ENCODE results near the gene MAPK7.
A peak's percentile ranks its signal among the peaks of the same experiment; 100 is the strongest.

Gene MAPK7

DNA sequence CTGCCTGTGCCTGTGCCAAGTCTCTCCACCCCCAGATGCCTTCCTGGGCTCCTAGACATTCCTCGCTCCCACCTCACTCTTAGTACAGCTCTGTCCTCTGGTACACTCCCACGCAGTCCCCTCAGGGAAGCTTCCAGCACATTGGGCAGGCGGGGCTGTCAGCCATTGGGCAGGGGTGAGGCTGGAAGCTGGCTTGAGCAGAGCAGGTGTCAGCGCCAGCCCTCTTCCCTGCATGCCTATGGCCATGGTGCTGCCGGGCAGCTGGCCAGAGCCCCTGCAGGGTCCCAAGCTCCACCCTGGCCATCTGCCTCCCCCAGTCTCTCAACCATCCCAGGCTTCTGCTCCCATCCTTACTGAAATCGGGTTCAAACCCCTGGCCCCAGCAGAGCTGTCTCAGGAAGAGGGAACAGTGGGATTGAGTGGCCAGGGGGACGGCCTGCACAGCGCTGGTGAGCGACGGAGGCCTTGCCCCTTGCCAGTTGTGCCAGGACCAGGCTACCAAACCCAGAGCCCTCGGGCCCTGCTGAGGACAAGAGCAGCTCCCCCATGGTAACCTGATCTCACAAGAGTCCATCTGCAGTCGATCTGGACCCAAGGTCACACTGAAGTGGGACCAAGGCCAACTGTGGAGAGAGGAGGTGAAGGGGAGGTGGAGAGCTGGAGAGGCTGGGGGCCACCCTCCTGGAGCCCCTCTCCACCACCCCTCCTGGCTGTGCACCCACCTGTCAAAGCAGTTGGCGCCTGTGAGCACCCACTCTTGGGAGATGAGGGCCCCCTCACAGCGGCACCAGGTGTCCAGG is 13.4 kb upstream of the MAPK7 start:
- no peak for DNase-seq

DNA sequence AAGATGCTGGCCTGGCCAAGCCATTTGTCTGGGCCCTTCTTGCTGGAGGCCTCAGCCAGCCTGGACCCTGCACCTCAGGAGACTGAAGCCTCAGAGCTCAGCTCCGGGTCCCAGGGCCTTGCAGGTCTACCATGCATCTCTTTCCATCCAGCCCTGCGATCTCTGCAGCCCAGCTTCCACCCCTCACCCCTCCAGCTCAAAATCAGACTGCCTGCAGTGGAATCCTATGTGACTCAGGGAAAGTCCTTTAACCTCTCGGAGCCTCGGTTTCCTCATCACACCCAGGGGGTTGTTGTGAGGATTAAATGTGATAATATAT is 12.8 kb upstream of the MAPK7 start:
- DNase-seq = no peak

DNA sequence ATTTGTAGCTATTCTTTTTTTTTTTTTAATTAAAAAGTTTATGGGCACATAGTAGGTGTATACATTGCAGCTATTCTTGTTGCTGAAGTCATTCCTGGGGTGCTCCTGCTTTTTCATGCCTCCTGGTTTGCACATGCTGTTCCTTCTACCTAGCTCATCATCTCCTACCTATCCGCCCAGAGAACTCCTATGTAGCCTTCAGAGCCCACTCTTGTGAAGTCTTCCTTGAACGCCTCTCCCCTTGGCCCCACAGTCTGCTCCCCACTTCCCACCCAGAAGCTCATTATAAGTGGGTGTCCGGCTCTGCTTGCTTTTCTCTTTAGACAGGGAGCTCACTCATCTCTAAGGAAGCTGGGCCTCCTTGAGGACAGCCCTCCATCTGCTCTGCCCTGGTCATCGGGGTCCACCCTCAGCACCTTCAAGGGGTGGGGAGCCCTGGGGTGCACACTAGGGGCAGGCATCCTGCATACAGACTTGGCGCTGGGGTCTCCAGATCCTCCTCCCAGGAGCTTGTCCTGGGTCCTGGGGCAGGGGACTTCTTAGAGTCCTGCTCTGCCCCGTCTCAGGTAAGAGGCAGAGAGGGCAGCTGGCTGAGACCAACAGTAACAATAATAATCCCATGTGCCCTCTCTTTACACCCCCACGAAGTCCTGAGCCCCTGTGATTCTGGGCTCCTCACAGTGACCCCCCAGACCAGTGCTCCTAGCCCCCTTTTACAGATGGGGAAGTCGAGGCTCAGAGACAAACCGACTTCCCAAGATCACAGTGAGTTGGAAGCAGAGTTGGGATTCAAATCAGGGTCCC is 12.3 kb upstream of the MAPK7 start:
- DNase-seq = no peak

DNA sequence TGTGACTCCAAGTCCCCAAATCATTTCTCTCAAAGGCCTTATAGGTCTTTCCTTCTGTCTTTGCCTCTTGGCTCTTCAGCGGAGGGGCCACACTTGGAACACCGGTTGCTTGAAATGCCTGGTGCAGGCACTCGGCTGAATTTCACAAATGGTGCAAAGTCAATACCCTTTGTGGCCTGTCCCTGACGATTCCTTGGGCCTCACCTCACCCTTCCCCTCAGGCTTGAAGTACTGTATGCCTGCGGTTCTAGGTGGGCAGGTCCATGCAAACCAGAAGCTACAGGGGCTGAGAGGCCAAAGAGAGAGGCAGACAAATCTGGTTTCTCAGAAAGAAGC is 11.7 kb upstream of the MAPK7 start:
- DNase-seq = no peak

DNA sequence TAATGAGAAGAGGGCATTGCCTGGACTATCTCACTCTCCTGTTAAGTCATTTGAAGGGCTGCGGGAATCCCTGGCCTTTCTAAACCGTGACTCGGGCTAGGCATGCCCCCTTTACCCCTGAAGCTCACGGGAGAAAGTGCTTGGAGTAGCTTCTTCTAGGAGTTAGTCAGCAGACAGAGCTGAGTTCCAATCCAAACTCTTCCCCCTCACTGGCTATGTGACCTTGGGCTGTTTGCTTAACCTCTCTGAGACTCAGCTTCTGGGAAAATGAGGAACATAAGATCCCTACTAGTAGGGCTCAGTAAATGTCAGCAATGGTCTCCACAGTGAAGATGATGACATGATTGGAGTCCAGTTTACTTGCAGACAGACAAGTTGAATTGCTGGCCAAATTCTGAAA is 10.1 kb upstream of the MAPK7 start:
- no peak for DNase-seq

DNA sequence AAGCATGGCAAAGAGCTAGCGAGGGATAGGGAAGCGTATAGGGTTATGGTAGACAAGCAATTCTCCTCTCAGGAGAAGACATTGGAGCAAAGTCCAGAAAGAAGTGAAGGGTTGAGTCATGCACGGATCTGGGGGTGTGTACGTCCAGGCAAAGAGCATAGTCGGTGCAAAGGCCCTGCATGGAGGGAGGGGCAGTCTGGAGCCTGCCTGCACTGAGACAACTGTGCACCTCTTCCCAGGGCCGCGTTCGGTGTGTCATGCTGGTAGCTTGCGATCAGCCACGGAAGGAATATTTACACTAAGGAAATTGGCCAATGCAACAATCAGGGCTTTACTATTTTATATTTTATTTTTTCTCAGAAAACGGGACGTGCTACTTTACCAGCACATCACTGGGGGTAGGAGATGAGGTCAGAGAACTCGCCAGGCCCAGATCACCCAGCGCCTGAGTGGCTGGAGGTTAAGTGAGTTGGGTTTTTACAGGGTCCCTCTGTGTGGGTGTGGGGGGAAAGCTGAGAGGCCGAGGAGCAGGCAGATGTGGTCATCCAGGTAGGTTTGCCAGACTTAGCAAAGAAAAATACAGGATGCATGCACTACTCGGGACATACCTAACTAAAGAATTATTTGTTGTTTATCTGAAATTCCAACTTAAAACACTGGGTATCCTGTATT is 9.1 kb upstream of the MAPK7 start:
- DNase-seq = no peak

DNA sequence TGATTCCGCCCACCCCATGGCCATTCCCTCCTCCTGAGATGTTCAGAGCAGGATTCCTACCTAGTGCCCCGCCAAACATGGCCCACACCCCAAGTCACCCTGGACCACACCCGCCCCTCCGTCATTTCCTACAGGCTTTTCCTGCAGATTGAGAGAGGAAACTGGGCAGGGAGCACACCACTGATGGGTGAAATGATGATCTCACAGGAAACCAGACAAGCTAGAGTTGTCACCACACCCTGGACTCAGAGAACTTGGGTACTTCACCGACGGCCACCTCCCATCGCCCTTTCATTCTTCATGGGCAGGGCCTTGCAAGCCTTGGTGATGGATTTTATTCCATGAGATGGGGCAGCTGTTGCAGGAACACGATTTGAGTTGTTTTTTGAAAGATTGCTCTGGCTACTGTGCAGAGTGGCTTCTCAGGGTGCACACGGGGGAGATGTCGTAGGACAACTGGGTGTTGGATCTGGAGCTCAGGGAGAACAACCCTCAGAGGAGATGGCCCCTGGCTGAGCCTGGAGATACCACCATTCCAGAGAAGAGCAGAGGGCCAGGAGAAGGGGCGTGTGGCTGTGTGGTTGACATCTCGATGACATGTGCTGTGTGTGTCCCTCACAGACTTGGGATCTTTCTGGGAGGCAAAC is 8.3 kb upstream of the MAPK7 start:
- no peak for DNase-seq

DNA sequence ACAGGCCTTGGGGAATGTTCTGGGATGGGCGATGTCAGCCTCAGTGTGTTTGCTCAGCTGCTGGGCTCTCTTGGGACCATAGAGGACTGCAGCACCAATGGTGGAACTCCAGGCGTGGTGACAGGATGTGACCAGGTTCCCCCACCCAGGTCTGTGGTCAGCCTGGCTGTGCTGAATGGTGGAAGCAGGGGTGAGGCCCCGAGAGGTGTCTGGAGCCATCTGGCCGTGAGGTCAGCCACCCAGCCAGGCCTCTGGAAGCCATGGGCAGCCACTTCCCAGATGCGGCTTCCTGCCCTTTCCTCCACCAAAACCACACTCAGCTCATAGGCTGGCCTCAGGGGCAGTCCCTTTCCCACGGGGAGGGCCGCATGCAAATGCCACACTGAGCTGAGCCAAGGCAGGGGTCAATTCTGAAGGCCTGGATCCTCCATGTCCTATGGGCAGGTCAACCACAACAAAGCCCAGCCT is 7.8 kb upstream of the MAPK7 start:
- DNase-seq = no peak

DNA sequence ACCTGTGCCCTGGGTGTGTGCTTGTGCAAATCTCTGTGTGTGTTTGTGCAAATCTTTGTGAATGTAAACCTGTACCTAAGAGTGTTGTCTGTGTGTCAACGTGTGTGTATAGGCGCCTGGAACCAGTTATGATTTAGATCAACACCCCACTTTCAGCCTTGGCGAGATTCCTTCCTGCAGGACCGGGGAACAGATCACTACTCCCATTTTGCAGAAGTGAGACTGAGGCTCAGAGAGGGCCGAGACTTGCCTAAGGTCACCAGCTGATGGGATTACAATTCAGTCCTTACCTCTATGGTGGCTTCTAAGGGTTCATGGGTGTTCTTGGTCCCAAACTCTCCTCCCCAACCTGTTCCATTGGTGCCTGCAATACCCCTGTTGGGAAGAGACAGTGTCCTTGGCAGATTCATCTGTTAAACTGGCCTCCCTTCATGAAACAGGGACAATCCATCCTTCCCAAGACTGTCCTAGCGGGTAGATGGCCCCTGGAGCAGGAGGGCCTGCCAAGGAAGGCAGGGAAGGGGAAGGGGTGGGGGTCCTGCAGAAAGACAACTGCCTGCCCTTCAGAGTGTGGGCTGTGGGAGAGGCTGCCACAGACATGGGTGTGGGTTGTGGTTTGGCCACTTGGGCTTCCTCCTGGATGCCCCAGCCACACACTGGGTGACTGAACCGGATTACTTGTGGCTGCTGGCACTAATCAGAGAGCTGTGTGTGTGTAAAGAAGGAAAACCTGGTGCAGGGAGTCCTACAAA is 6.9 kb upstream of the MAPK7 start:
- no peak for DNase-seq

DNA sequence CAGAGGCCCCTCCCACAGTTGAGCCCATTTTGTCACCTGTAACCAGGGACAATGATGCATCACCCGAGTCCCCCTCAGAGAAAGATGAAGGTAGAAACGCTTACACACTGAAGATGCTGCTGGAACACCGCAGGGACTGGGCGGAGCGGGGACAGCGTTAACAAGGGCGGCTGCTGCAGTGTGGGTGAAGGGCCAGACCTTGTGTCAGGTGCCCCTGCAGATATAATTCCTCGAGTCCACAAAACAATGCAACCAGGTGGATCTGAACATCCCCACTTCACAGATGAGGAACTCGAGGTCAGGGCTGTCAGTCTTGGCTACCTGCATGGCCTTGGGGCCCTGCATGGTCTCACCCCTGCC is 6.3 kb upstream of the MAPK7 start:
- no peak for DNase-seq

DNA sequence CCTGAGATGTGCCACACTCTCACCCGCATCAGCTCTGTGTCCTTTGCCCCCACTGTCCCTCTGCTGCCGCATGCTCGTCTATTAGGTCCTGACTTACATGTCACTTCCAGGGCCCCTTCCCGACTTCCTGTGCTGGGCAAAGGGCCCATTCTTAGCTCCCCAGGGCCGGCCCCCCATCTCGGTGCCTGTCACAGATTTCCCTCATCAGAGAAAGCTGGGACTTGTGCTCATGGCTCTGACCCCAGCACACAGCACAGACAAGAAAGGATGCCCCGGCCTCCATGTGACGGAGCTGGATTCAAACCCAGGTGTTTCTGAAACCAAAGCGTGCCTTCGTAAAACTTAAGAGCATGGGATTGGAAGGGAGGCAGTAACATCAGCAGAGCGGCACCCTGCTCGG is 5.9 kb upstream of the MAPK7 start:
- peak; percentile 1 for DNase-seq

DNA sequence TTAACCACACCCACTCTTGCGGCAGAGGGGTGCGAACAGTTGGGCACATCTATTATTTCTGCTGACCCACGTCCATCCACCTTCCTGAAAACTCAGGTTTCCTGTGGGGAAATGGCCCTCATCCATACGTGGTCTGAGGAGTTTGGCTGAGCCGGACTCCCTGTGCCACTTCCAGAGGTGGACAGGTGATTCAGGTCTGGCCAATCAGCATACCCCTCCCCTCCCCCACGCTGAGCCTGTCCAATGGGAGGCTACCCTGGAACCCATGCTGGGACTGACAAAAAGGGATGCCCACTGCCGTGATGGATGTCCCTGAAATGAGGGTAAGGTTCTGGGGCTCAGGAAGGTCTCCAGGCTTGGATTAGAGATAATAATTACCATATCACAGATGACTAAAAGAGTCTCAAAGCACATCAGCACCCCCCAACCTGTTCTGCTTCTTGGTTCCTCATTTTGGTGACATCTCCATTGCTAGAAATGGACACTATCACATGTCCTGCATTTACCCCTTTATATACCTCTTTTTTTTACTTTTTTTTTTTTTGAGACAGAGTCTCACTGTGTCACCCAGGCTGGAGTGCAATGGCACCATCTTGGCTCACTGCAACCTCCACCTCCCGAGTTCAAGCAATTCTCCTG is 5.3 kb upstream of the MAPK7 start:
- DNase-seq = no peak

DNA sequence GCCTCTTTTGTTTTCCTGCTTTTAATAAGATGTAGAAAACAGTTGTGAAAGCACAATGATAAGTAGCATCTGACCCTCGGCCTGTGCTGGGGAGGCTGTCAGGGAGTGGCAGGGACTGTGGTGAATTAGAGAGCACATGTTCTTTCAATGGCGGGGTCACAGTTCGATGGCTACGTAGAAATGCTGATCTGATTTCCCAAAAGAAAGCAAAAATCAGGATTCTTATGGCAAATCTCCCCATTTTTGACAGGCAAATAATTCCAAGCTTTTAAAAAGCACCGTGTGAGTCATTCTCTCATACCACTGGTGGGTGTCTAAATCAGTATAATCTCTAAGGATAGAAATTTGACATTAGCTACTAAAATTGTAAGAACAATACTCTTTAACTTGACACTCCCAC is 4.2 kb upstream of the MAPK7 start:
- no peak for DNase-seq

DNA sequence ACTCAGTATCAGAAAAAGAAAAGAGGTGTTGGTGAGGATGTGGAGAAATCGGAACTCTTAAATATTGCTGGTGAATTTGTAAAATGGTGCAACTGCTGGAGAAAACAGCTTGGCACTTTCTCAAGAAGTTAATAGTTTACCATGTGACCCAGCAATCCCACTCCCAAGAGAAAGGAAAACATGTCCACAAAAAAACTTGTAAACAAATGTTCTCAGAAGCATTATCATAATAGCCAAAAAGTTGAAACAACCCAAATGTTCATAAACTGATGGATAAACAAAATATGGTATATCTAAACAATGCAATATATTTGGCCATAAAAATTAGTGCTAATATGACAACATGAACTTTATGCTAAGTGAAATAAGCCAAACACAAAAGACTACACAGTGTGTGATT is 2.6 kb upstream of the MAPK7 start:
- no peak for DNase-seq

DNA sequence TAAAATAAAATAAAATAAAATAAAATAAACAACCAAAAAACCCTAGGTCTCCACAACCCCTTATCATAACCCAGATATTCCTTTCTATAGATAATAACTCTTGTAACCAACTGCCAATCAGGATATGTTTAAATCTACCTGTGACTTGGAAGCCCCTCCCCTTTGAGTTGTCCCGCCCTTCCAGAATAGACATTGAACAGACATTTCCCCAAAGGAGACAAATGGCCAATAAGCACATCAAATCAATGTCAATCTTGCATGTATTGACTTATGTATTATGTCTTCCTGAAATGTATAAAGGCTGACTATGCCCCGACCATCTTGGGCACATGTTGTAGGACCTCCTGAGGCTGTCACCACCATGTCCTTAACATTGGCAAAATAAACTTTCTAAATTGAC is 1.5 kb upstream of the MAPK7 start:
- no peak for DNase-seq

DNA sequence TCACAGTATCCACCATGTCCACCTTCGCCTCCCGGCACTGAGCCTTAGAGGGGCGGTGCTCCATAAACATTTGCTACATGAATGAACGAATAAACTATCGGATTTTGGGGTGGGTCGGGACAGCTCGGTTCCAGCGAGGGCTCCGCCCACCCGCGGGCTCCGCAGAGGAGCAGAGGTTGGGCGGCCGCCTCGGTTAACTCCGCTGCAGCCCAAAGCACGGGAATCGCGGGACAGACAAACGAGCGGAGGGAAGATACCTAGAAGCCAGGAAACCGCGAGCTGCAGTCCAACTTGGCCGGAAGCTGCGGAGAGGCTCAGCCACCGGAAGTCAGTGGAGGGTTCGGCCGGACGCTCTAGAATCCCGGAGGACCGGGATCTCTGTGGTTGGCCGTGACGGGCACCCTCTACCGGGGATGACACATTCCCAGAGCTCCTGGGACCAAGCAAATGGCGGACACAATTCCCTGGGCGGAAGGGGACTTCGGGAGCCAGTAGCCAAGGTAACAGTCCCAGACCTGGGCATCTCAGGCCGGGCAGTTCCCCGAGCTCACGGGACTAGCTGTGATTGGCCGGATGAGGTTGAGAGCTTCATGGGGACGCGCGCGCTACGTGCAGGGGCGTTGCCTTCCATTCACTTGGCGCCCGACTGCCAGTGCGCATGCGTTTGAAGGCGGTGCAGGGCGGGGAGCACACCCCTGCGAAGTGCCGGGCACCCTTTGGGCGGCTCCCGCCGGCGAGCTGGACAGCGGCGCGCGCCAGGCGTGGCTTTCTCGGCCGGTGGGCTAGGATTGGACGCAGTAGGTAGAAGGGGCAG is 489 bp upstream of the MAPK7 start:
- peak; percentile 99 for DNase-seq

DNA sequence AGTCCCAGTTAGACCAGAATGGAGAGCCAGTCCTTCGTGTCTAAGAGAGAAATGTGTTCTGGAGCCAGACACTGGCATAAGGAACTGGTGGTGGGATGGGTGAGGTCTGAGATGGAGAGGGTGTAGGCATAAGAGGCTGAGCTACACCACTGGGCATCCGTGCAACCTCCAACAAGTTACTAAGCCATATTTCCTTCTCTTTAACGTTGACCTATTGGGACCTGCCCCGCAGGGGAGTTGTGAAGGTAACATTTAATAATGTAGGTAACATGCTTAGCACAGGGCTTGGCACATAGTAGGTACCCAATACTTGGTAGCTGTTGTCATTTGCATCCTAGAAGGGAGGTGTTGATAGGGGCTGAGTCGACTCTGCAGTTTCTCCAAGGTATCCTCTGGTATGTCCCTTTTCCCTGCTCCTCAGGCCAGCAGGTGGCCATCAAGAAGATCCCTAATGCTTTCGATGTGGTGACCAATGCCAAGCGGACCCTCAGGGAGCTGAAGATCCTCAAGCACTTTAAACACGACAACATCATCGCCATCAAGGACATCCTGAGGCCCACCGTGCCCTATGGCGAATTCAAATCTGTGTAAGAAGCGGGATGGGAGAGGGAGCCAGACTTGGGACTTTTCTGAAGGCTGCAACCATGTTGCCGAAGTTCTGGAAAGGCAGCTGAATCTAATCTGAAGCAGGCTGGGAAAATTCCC is 1.2 kb downstream of the MAPK7 start:
- DNase-seq = no peak

DNA sequence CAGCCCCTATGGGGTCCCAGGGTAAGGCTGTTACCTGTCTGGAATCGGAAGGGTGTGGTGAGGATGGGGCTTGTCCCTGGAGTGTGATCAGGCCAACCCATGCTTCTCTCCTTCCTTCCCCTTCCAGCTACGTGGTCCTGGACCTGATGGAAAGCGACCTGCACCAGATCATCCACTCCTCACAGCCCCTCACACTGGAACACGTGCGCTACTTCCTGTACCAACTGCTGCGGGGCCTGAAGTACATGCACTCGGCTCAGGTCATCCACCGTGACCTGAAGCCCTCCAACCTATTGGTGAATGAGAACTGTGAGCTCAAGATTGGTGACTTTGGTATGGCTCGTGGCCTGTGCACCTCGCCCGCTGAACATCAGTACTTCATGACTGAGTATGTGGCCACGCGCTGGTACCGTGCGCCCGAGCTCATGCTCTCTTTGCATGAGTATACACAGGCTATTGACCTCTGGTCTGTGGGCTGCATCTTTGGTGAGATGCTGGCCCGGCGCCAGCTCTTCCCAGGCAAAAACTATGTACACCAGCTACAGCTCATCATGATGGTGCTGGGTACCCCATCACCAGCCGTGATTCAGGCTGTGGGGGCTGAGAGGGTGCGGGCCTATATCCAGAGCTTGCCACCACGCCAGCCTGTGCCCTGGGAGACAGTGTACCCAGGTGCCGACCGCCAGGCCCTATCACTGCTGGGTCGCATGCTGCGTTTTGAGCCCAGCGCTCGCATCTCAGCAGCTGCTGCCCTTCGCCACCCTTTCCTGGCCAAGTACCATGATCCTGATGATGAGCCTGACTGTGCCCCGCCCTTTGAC is 2.4 kb downstream of the MAPK7 start:
- DNase-seq = no peak

DNA sequence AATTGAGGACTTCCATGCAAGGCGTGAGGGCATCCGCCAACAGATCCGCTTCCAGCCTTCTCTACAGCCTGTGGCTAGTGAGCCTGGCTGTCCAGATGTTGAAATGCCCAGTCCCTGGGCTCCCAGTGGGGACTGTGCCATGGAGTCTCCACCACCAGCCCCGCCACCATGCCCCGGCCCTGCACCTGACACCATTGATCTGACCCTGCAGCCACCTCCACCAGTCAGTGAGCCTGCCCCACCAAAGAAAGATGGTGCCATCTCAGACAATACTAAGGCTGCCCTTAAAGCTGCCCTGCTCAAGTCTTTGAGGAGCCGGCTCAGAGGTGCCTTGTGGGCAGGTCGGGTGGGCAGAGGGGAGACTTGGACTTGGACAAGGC is 3.1 kb downstream of the MAPK7 start:
- no peak for DNase-seq

Measured in 8988T (cell line).